Fibroblast of mammary gland (primary cell): ENCODE measurements around the gene GNG12.
"Not testable (repeated sequence)": the region's sequence is repeated elsewhere in the genome, so short reads cannot be mapped to it uniquely, and the experiment has no call there.

Experiments
- DNase-seq: peaks from one replicate; pipeline ENCODE4 v3.0.0-alpha.2; 2010; ENCODE audit warnings: low read depth
- H3K4me3 ChIP-seq: 2 replicates; pipeline ENCODE4 v1.5.1; 2011; ENCODE audit warnings: low read depth, mild to moderate bottlenecking, low read length, moderate library complexity; ENCODE audit not compliant: control insufficient read depth
- CTCF ChIP-seq: conservative IDR thresholded peaks from 2 replicates; pipeline ENCODE4 v1.5.1; 2011; ENCODE audit warnings: low read depth, low read length, inconsistent platforms; ENCODE audit not compliant: control insufficient read depth, insufficient read depth

Gene GNG12

GRCh38 chr1:67672260-67672803 is 160.9 kb downstream of the GNG12 start:
- DNase-seq: no peak
- TF ChIP-seq CTCF: no peak
- H3K4me3 ChIP-seq: no peak overlapping the region

GRCh38 chr1:67668660-67669059 is 164.6 kb downstream of the GNG12 start:
- no peak overlapping the region for H3K4me3 ChIP-seq
- TF ChIP-seq CTCF: no peak
- peak; percentile 41 for DNase-seq

- no peak for DNase-seq
- no peak for TF ChIP-seq CTCF
- H3K4me3 ChIP-seq: no peak overlapping the region
Observed at GRCh38 chr1:67666636-67667035, 166.6 kb downstream of the GNG12 start.

GRCh38 chr1:67665307-67665706 is 168.0 kb downstream of the GNG12 start:
- not testable (repeated sequence) for DNase-seq, H3K4me3 ChIP-seq

GRCh38 chr1:67664048-67664447 is 169.2 kb downstream of the GNG12 start:
- DNase-seq: no peak
- TF ChIP-seq CTCF: no peak
- no peak overlapping the region for H3K4me3 ChIP-seq

GRCh38 chr1:67662884-67663283 is 170.4 kb downstream of the GNG12 start:
- DNase-seq: no peak
- TF ChIP-seq CTCF: no peak
- no peak overlapping the region for H3K4me3 ChIP-seq

GRCh38 chr1:67659229-67659628 is 174.0 kb downstream of the GNG12 start:
- no peak for TF ChIP-seq CTCF
- DNase-seq: no peak
- H3K4me3 ChIP-seq: no peak overlapping the region

- DNase-seq, H3K4me3 ChIP-seq: not testable (repeated sequence)
Observed at GRCh38 chr1:67657152-67657551, 176.1 kb downstream of the GNG12 start.
